Measurements from ENCODE around the gene A3GALT2. TPM values are rescaled to one million over a fixed set of nuclear protein-coding genes. Genes with fewer than 3 reads are reported as not detected.

A3GALT2 gene
- total and polyA plus RNA-seq, 2 donors = not detected

DNA sequence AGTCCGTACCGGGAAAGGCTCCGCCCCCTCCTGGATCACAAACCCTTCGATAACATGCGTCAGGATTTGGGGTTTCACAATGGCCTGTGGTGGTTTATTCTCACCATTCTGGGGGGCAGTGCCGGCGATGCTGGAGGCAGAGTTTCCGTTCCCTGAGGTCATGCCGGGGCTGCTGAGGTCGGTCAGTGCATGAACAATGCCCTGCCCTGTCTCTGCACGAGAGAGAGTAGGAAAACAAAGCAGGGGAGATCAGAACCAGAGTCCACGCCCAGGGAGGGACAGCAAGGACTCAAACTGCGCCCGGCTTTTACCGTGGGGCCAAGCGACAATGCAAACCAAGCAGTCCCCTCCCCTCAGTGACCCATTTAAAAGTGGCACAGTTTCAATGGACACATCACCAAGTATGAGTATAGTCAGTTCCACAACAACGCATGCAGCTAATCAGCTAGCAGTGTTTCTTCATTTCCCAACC lies 13.2 kb upstream of the A3GALT2 start:
- peaks cover 4% of the 10 kb centered on the region for H3K36me3 ChIP-seq (ENCODE audit: insufficient read depth)
- WGBS = 54% methylated on average over 17 of the region's 17 CpGs
- no peak for DNase-seq (ENCODE audit: extremely low spot score)
- peak overlapping the region; percentile 25 for H3K27ac ChIP-seq (ENCODE audit: low read depth)
- H3K4me3 ChIP-seq (ENCODE audit: low read depth, low read length) = no peak overlapping the region
- no peaks in the 10 kb centered on the region for H3K4me1 ChIP-seq (ENCODE audit: insufficient read depth)

GRCh38 chr1:33332881-33333280 lies 12.0 kb upstream of the A3GALT2 start:
- DNase-seq (ENCODE audit: extremely low spot score) = no peak
- 73% methylated on average over 5 of the region's 5 CpGs for WGBS
- Histone ChIP-seq H3K4me3 (ENCODE audit: low read depth, low read length) (no peak overlapping the region), H3K4me1 (ENCODE audit: insufficient read depth) (no peaks in the 10 kb centered on the region), H3K27ac (ENCODE audit: low read depth) (no peak overlapping the region), H3K36me3 (ENCODE audit: insufficient read depth) (peaks cover 6% of the 10 kb centered on the region)

- no peak overlapping the region for H3K4me3 ChIP-seq (ENCODE audit: low read depth, low read length)
- 73% methylated on average over 10 of the region's 10 CpGs for WGBS
- H3K27ac ChIP-seq (ENCODE audit: low read depth) = no peak overlapping the region
- DNase-seq (ENCODE audit: extremely low spot score) = no peak
- peaks cover 6% of the 10 kb centered on the region for H3K36me3 ChIP-seq (ENCODE audit: insufficient read depth)
- H3K4me1 ChIP-seq (ENCODE audit: insufficient read depth) = no peaks in the 10 kb centered on the region
Measured at GRCh38 chr1:33332357-33332789, 11.5 kb upstream of the A3GALT2 start.

- Histone ChIP-seq H3K4me1 (ENCODE audit: insufficient read depth) (no peaks in the 10 kb centered on the region), H3K36me3 (ENCODE audit: insufficient read depth) (peaks cover 6% of the 10 kb centered on the region), H3K4me3 (ENCODE audit: low read depth, low read length) (no peak overlapping the region), H3K27ac (ENCODE audit: low read depth) (no peak overlapping the region)
- 68% methylated on average over 10 of the region's 10 CpGs for WGBS
- no peak for DNase-seq (ENCODE audit: extremely low spot score)
Measured at GRCh38 chr1:33331444-33332356, 10.8 kb upstream of the A3GALT2 start.

GRCh38 chr1:33330906-33331305 lies 10.0 kb upstream of the A3GALT2 start:
- H3K27ac ChIP-seq (ENCODE audit: low read depth) = no peak overlapping the region
- no peak overlapping the region for H3K4me3 ChIP-seq (ENCODE audit: low read depth, low read length)
- peaks cover 6% of the 10 kb centered on the region for H3K36me3 ChIP-seq (ENCODE audit: insufficient read depth)
- 93% methylated on average over 7 of the region's 7 CpGs for WGBS
- no peak for DNase-seq (ENCODE audit: extremely low spot score)
- H3K4me1 ChIP-seq (ENCODE audit: insufficient read depth) = no peaks in the 10 kb centered on the region

DNA sequence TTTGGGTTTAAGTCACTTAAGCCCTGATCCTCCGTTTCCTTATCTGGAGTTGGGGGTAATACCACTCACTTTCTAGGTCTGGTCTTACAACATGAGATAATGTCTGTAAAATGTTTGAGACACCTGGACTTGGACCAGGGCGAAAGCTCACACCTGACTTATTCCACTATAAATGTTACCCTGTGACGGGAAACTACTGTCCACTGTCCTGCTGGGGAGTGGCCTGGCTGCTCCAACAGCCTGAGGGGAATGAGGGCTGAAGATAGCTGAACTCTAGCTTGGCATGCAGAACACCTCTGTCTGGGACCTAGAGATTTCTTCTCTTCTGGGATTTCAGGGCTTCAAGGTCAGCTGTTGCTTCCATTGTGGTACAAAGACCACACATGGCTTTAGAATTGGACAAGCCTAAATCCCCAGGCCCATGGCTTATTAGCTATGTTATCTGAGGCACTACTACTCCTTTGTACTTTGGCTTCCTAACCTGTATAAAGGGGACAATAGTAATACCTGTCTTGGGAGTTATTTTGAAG lies 9.5 kb upstream of the A3GALT2 start:
- no peaks in the 10 kb centered on the region for H3K4me1 ChIP-seq (ENCODE audit: insufficient read depth)
- 78% methylated on average over 3 of the region's 3 CpGs for WGBS
- H3K27ac ChIP-seq (ENCODE audit: low read depth) = no peak overlapping the region
- H3K4me3 ChIP-seq (ENCODE audit: low read depth, low read length) = no peak overlapping the region
- DNase-seq (ENCODE audit: extremely low spot score) = no peak
- peaks cover 6% of the 10 kb centered on the region for H3K36me3 ChIP-seq (ENCODE audit: insufficient read depth)

- H3K36me3 ChIP-seq (ENCODE audit: insufficient read depth) = peaks cover 6% of the 10 kb centered on the region
- H3K4me1 ChIP-seq (ENCODE audit: insufficient read depth) = no peaks in the 10 kb centered on the region
- no peak overlapping the region for H3K4me3 ChIP-seq (ENCODE audit: low read depth, low read length)
- 85% methylated on average over 19 of the region's 19 CpGs for WGBS
- no peak for DNase-seq (ENCODE audit: extremely low spot score)
- no peak overlapping the region for H3K27ac ChIP-seq (ENCODE audit: low read depth)
Measured at GRCh38 chr1:33329600-33330305, 8.9 kb upstream of the A3GALT2 start.

- WGBS = 91% methylated on average over 12 of the region's 12 CpGs
- H3K36me3 ChIP-seq (ENCODE audit: insufficient read depth) = peaks cover 9% of the 10 kb centered on the region
- no peak for DNase-seq (ENCODE audit: extremely low spot score)
- no peaks in the 10 kb centered on the region for H3K4me1 ChIP-seq (ENCODE audit: insufficient read depth)
- no peak overlapping the region for H3K27ac ChIP-seq (ENCODE audit: low read depth)
- no peak overlapping the region for H3K4me3 ChIP-seq (ENCODE audit: low read depth, low read length)
Measured at GRCh38 chr1:33328817-33329216, 7.9 kb upstream of the A3GALT2 start.

DNA sequence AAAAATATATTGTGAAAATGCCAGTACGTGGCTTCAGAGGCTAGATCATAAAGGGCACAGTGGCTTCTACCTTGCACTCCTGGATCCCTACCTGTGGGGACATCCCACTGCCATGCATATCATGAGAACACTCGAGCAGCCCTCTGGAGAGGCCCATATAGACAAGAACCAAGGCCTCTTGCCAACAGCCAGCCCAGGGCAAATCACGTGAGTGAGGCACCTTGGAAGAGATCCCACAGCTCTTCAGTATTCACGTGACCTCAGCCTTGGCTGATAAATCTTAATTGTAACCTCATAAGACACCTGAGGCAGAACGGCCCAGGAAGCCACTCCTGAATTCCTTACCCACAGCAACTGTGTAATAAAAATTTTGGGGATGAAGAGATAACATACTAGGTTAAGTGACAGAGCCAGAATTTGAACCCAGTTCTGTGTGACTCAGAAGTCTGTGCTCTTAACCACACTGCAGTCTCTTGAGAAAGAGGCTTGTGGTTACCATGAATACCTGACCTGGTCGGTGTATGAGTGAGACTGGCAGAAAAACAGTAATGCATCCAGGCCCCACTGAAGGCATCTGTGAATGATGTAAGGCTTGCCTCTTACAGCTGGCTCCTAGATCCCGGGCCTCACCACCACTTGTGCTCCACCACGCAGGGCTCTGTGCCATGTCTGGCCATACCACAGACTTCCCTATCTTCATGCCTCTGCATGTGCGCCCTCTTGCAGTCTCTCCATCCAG lies 6.9 kb upstream of the A3GALT2 start:
- Histone ChIP-seq H3K36me3 (ENCODE audit: insufficient read depth) (peaks cover 12% of the 10 kb centered on the region), H3K27ac (ENCODE audit: low read depth) (no peak overlapping the region), H3K4me3 (ENCODE audit: low read depth, low read length) (no peak overlapping the region), H3K4me1 (ENCODE audit: insufficient read depth) (no peaks in the 10 kb centered on the region)
- DNase-seq (ENCODE audit: extremely low spot score) = no peak
- 50% methylated on average over 9 of the region's 9 CpGs for WGBS

GRCh38 chr1:33326785-33327184 lies 5.9 kb upstream of the A3GALT2 start:
- DNase-seq (ENCODE audit: extremely low spot score) = no peak
- Histone ChIP-seq H3K36me3 (ENCODE audit: insufficient read depth) (peaks cover 10% of the 10 kb centered on the region), H3K4me3 (ENCODE audit: low read depth, low read length) (no peak overlapping the region), H3K4me1 (ENCODE audit: insufficient read depth) (no peaks in the 10 kb centered on the region), H3K27ac (ENCODE audit: low read depth) (no peak overlapping the region)
- 87% methylated on average over 9 of the region's 9 CpGs for WGBS

DNA sequence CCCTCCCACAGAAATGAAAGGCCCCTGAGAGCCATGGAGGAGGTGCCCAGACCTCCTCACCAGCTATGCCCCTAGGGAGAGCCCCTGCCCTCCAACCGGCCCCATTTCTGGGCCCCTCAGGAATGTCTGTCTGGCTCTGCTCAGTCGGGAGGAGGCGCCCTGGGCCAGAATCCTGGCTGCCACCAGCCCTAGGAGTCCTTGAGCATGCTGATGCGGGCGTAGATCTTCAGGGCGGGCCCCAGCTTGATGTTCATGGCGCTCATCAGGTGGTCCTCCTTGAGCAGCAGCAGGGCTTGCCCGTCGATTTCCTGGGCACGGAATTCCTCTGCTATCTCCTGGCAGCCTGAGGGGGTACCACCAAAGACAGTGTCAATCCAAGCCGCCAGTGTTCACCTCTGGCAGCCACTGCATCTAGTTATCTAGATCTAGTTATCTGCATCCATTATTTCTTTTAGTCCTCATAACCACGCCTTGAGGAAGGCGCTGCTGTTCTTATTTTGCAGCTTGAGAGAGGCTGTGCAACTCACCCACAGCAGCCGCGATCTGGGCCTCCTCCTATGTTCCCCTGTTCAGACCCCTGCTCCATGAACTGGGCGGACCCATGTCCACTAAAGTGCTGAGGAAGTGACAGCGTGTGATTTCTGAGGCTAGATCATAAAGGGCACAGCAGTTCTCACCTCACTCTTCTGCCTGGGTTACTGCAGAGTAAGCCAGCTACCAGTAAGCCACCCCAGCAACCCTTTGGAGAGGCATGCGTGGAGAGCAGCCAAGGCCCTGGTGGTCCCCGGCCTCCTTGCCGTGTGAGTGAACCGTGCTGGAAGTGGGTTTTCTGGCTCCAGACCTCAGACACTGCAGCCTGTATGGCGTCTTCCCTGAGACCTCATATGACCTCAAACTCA lies 4.0 kb upstream of the A3GALT2 start:
- no peak for DNase-seq (ENCODE audit: extremely low spot score)
- no peaks in the 10 kb centered on the region for H3K4me1 ChIP-seq (ENCODE audit: insufficient read depth)
- no peak overlapping the region for H3K27ac ChIP-seq (ENCODE audit: low read depth)
- 77% methylated on average over 22 of the region's 22 CpGs for WGBS
- H3K36me3 ChIP-seq (ENCODE audit: insufficient read depth) = peaks cover 8% of the 10 kb centered on the region
- no peak overlapping the region for H3K4me3 ChIP-seq (ENCODE audit: low read depth, low read length)

- DNase-seq (ENCODE audit: extremely low spot score) = no peak
- Histone ChIP-seq H3K4me1 (ENCODE audit: insufficient read depth) (no peaks in the 10 kb centered on the region), H3K36me3 (ENCODE audit: insufficient read depth) (peaks cover 8% of the 10 kb centered on the region), H3K4me3 (ENCODE audit: low read depth, low read length) (no peak overlapping the region), H3K27ac (ENCODE audit: low read depth) (no peak overlapping the region)
- 75% methylated on average over 14 of the region's 14 CpGs for WGBS
Measured at GRCh38 chr1:33323663-33324477, 3.0 kb upstream of the A3GALT2 start.

Data from urinary bladder (tissue), 4 donors.